Colon (tissue), 2 donors: ENCODE results near the gene SPINK14.

Experiments used
- FAIRE-seq: peaks from 2 replicates; lab custom pipeline; 2012; peaks lifted over from hg19 to GRCh38; lab: Jason Lieb, UNC
- donor health status: control.
- donor health status: control.

Gene SPINK14

DNA sequence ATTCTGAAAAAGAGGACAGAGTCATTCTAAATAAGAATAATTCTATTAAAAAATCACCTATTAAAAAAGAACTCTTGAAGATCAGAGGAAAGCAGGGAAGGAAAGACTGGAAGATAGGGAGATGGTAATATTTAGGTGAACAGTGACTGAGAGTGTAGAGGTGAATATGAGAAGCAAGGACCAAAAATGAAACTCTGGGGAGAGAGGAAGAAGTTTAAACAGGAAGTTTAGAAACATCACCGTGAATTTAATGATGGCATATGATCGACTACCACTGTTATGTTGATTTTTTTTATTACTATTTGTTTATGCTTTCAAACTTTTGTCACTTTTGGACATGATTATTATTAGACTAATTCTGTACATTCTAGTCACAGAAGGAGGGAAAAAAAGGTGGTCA, 32.8 kb downstream of the SPINK14 start:
- FAIRE-seq, result no peak

DNA sequence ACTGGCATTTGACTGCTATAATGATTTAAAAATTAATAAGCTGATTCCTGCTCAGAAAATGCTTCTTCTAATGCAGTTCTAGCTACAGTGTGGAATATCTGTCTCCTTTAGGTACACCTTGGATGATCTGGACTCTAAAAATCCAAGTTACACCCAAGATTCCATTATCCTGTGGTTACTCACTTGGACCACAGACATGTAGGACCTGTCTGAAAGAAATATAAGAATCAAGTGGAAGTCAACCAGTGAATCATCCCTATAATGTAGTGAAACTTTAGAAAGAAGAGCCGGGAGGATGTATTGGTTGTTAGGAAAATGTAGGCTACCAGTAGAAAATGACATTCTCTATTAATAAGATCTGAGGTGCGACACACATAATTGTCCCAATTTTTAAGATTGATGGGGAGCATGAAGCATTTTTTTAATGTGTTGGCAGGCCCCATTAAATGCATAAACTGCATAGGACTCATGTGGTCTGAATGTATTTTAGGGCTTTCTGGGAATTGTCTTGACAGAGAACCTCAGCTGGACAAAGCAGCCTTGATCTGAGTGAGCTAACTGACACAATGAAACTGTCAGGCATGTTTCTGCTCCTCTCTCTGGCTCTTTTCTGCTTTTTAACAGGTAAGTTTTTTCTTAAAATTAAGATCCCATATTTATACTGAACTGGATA, 34.3 kb downstream of the SPINK14 start, which contains the start of gene SPINK6:
SPINK6 (plus strand) TSS at position 512 of the 673 bp plus-strand sequence; CDS start at position 567, 55 bp downstream.
- FAIRE-seq, result no peak

DNA sequence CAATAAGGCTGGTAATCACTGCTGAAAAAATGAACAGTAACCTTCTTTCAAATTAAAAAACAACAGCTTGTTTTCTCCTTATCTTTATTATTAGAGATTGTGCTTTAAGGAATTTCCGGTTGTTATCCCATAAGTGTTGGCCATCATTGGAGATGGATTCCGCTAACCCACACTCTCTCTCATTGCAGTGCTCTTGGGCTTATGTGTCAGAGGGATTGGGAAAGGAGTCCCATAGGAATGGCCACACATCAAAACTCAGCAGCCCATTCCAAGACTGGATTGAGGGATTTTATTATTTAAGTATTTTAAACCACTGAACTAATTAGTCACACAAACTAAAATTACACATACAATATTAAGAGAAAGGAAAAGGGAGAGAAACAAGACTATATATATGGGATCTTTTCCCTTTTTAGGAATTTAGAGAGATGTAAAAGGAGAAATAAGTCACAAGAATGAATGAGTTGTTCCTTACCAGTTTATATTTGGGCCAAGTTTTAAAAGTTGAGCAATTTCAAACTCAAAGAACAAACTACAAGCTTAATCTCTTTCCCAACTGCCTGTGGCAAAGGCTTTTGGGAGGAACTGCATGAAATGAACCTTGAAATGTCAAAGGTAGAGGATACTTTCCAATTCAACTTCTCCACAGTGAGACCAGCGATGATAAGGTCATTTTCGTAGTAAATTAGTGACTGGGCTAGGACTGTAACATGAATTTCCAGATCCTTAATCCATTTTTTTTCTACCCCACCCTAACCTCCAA, 36.9 kb downstream of the SPINK14 start:
- FAIRE-seq, result no peak

DNA sequence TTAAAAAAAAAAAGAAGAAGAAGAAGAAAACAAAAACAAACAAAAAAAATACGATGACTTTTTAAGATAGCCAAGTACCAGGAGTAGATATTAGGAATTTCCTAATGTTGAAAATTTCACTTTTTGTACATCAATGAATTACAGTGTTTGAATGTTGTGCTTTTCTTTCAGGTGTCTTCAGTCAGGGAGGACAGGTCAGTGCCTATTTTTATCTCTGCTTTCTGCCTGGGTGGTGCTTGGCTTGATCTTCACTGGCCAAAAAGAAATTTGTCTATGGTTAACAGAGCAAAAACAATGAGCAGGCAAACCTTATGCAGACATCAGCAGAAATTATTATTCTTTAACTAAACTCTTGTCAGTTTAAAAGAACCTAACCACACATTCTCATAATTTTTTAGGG, 37.5 kb downstream of the SPINK14 start:
- FAIRE-seq, result no peak

DNA sequence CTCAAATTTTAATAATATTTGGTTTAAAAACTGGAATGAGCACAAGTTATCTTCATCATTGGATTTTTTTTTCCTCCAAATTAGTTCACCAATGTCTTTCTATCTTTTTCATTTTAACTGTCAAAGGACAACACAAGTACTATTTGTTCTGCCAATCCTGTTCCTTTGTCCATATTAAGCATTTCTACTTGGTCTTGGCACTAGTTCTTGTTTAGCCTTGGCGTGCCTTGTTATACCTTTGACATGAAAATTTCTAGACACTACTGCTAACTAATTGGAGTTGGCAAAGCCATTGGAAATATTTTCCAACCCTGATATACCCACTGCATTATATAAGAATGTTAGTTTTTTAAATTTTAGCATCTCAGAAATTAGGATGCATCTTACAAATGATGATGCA, 38.3 kb downstream of the SPINK14 start:
- no peak for FAIRE-seq

DNA sequence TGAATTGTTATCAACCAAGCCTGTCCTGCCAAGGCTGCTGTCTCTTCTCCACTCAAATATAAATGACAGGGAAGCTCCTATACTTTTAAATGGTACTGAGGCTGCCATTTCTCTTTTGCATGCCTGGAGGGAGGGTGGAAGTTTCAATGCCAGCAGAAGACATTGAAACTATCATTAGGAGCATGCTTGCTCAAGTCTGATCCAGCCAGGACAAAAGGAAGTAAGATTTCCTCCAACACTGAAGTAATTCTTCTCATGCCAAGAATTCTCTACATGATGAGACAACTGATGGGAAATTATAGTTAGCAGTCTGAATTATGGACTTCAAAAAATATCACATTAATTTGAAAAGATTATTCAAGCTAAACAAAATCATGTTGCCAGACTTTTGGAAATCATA, 39.9 kb downstream of the SPINK14 start:
- no peak for FAIRE-seq

DNA sequence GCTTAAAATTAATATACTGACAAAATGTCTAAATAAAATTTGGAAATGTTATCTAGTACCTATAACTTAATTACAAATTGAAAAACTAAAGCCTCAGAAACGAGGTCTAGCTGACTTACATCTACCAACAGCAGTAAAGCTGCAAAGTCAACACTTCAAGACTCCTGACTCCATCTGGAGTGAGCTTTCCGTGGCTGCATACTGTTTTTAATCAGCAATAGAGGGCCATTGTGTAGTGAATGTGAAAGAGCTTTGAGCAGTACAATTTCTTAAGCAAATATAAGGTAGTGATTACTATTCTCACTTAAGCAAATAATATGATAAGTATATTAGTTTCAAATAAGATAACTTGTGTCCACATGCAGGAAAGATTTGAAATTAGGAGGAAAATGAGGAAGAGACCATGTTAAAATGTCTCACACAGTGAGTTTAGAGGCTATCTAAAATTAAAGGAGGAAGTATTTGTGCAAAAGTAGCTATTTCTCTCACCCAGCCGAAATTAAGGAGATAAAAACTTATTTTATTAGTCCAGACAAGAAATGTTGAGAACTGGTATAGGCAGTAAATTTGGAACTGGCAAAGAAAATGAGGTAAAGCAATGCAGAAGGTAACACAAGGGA, 40.9 kb downstream of the SPINK14 start:
- FAIRE-seq, result no peak

DNA sequence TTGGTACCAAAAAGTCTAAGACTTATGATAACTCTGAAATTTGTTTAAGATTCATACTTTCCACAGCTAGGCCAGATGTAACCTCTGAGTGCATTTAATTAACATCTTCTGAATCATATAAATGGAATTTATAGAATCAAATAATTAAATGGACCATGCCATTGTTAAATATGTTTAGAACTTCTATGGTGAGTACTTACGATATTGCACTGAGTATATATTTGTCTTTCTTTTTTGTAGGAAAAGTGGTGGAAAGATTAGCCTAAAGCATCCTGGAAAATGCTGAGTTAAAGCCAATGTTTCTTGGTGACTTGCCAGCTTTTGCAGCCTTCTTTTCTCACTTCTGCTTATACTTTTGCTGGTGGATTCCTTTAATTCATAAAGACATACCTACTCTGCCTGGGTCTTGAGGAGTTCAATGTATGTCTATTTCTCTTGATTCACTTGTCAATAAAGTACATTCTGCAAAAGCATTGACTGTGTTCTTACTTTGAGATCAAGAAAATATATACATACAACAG, 46.4 kb downstream of the SPINK14 start:
- no peak for FAIRE-seq

DNA sequence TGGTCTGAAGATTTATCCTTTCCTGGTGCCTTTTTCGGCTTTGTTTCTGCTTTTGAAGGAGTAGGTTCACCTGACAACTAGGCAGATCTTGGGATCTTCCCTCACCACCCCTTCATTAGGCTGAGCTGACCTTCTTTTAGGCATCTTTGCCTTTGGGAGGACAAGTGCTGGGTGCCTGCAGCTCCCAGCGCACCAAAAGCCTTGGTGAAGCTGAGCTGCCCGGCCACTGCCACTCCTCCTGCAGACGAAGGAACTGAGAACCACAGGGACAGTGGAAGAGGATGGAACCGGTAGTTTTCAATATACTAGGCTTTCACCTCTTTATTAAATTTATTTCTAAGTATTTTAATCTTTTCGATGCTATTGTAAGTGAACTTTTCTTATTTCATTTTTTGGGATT, 53.2 kb downstream of the SPINK14 start:
- FAIRE-seq, result no peak

DNA sequence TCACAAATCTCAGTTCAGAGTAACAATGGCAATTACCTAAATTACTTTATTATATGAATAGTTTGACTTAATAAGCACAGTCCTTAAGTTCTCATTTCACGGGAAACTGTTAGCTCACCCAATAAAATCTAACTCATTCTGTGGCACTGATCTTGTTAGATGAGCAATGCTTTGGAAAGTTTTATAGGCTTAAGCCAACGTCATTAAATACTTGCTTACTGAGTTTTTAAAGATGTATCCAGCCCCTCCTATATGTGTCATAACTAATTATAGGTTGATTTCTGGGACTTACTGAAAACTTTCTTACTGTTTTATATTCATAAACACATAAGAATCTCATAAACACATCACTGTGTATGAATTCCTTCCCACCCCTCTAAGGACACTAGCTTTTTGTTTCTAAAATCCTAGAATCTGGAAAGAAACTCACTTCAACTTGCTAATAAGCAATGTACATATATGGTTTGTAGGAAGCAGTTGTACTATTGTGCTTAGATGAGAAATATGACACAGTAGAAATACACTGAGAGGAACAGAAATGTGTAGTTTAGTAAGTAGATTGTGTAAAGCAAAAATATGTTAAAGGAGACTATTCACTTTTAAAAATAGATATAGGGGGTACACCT, 55.9 kb downstream of the SPINK14 start:
- FAIRE-seq, result no peak
